ENCODE measurements around the gene POU4F2.

Gene POU4F2

GRCh38 chr4:146638786-146639505 lies at the start of gene POU4F2:
Gene POU4F2 (plus strand): TSS chr4:146638893. CDS start chr4:146639141, 248 bp downstream.
- DNase-seq (ENCODE audit: low read depth), result no peak

- no peak for DNase-seq (ENCODE audit: low read depth)
Observed at GRCh38 chr4:146590801-146591200, 47.9 kb upstream of the POU4F2 start.

- no peak for DNase-seq (ENCODE audit: low read depth)
Observed at GRCh38 chr4:146592019-146592418, 46.7 kb upstream of the POU4F2 start.

GRCh38 chr4:146632770-146633470 lies 5.8 kb upstream of the POU4F2 start:
- DNase-seq (ENCODE audit: low read depth), result no peak

- no peak for DNase-seq (ENCODE audit: low read depth)
Observed at GRCh38 chr4:146633471-146633800, 5.3 kb upstream of the POU4F2 start.

GRCh38 chr4:146634825-146635224 lies 3.9 kb upstream of the POU4F2 start:
- DNase-seq (ENCODE audit: low read depth), result no peak

- no peak for DNase-seq (ENCODE audit: low read depth)
Observed at GRCh38 chr4:146637621-146638332, 916 bp upstream of the POU4F2 start.

- DNase-seq (ENCODE audit: low read depth), result no peak
Observed at GRCh38 chr4:146638333-146638785, 334 bp upstream of the POU4F2 start.

GRCh38 chr4:146639506-146639932 lies 826 bp downstream of the POU4F2 start:
- no peak for DNase-seq (ENCODE audit: low read depth)

- DNase-seq (ENCODE audit: low read depth), result no peak
Observed at GRCh38 chr4:146640021-146640464, 1.4 kb downstream of the POU4F2 start.

GRCh38 chr4:146640465-146641061 lies 1.9 kb downstream of the POU4F2 start:
- no peak for DNase-seq (ENCODE audit: low read depth)

- no peak for DNase-seq (ENCODE audit: low read depth)
Observed at GRCh38 chr4:146641762-146642161, 3.1 kb downstream of the POU4F2 start.

- DNase-seq (ENCODE audit: low read depth), result no peak
Observed at GRCh38 chr4:146643812-146644401, 5.2 kb downstream of the POU4F2 start.

- DNase-seq (ENCODE audit: low read depth), result no peak
Observed at GRCh38 chr4:146645921-146646320, 7.2 kb downstream of the POU4F2 start.

GRCh38 chr4:146646593-146647325 lies 8.1 kb downstream of the POU4F2 start:
- DNase-seq (ENCODE audit: low read depth), result no peak

GRCh38 chr4:146647615-146648460 lies 9.1 kb downstream of the POU4F2 start:
- no peak for DNase-seq (ENCODE audit: low read depth)

GRCh38 chr4:146648461-146648783 lies 9.7 kb downstream of the POU4F2 start:
- DNase-seq (ENCODE audit: low read depth), result no peak

- no peak for DNase-seq (ENCODE audit: low read depth)
Observed at GRCh38 chr4:146649232-146649631, 10.5 kb downstream of the POU4F2 start.

- no peak for DNase-seq (ENCODE audit: low read depth)
Observed at GRCh38 chr4:146650034-146650433, 11.3 kb downstream of the POU4F2 start.

GRCh38 chr4:146654687-146655520 lies 16.2 kb downstream of the POU4F2 start:
- DNase-seq (ENCODE audit: low read depth), result no peak

All from activated T-cell treated with anti-CD3 and anti-CD28 coated beads for 24 hours (primary cell).